Measurements from ENCODE around the gene DCAF5.
A peak's percentile ranks its signal among the peaks of the same experiment; 100 is the strongest.

DCAF5 gene

GRCh38 chr14:69135133-69135532, 17.8 kb downstream of the DCAF5 start:
- Histone ChIP-seq H3K4me1 (peaks cover 61% of the 10 kb centered on the region), H3K4me3 (no peak overlapping the region), H3K27me3 (ENCODE audit: low read depth) (no peaks in the 10 kb centered on the region), H3K9me3 (no peaks in the 10 kb centered on the region), H3K36me3 (replicated peaks) (no peaks in the 10 kb centered on the region)
- in situ Hi-C loops (cut with MboI; ENCODE audit: low sequenced_read_pairs): no loop called here
- no peak for DNase-seq (ENCODE audit: low spot score in 2 of 2)

- H3K4me1 ChIP-seq: peaks cover 68% of the 10 kb centered on the region
- no peaks in the 10 kb centered on the region for H3K27me3 ChIP-seq (ENCODE audit: low read depth)
- DNase-seq (ENCODE audit: low spot score in 2 of 2): no peak
- in situ Hi-C loops (cut with MboI; ENCODE audit: low sequenced_read_pairs): no loop called here
- no peaks in the 10 kb centered on the region for H3K36me3 ChIP-seq (replicated peaks)
- H3K9me3 ChIP-seq: no peaks in the 10 kb centered on the region
- no peak overlapping the region for H3K4me3 ChIP-seq
Measured at GRCh38 chr14:69133206-69134125, 19.5 kb downstream of the DCAF5 start.

GRCh38 chr14:69132513-69133181, 20.3 kb downstream of the DCAF5 start:
- Histone ChIP-seq H3K36me3 (replicated peaks) (no peaks in the 10 kb centered on the region), H3K9me3 (no peaks in the 10 kb centered on the region), H3K4me3 (no peak overlapping the region), H3K4me1 (peaks cover 62% of the 10 kb centered on the region), H3K27me3 (ENCODE audit: low read depth) (no peaks in the 10 kb centered on the region)
- no peak for DNase-seq (ENCODE audit: low spot score in 2 of 2)
- in situ Hi-C loops (cut with MboI; ENCODE audit: low sequenced_read_pairs): no loop called here

GRCh38 chr14:69131176-69131575, 21.7 kb downstream of the DCAF5 start:
- in situ Hi-C loops (cut with MboI; ENCODE audit: low sequenced_read_pairs): no loop called here

GRCh38 chr14:69129264-69129880, 23.5 kb downstream of the DCAF5 start:
- no peaks in the 10 kb centered on the region for H3K9me3 ChIP-seq
- peak; percentile 83 to 96 for DNase-seq (ENCODE audit: low spot score in 2 of 2)
- no peaks in the 10 kb centered on the region for H3K36me3 ChIP-seq (replicated peaks)
- in situ Hi-C loops (cut with MboI; ENCODE audit: low sequenced_read_pairs): no loop called here
- H3K4me1 ChIP-seq: peaks cover 45% of the 10 kb centered on the region
- H3K27me3 ChIP-seq (ENCODE audit: low read depth): no peaks in the 10 kb centered on the region
- H3K4me3 ChIP-seq: no peak overlapping the region

More at GRCh38 chr14:69131176-69131575, 21.7 kb downstream of the DCAF5 start:
- Histone ChIP-seq H3K4me1 (peaks cover 49% of the 10 kb centered on the region), H3K36me3 (replicated peaks) (no peaks in the 10 kb centered on the region), H3K27me3 (ENCODE audit: low read depth) (no peaks in the 10 kb centered on the region), H3K4me3 (no peak overlapping the region), H3K9me3 (no peaks in the 10 kb centered on the region)
- peak; percentile 31 to 58 for DNase-seq (ENCODE audit: low spot score in 2 of 2)

- H3K27me3 ChIP-seq (ENCODE audit: low read depth): no peaks in the 10 kb centered on the region
- peaks cover 26% of the 10 kb centered on the region for H3K36me3 ChIP-seq (replicated peaks)
- DNase-seq (ENCODE audit: low spot score in 2 of 2): no peak
- H3K4me3 ChIP-seq: no peak overlapping the region
- in situ Hi-C loops (cut with MboI; ENCODE audit: low sequenced_read_pairs): no loop called here
- H3K4me1 ChIP-seq: peaks cover 4% of the 10 kb centered on the region; the same call in 1 of the 2 replicates
- no peaks in the 10 kb centered on the region for H3K9me3 ChIP-seq
Measured at GRCh38 chr14:69118305-69118704, 34.6 kb downstream of the DCAF5 start.

GRCh38 chr14:69117020-69117767, 35.7 kb downstream of the DCAF5 start:
- DNase-seq (ENCODE audit: low spot score in 2 of 2): no peak
- Histone ChIP-seq H3K27me3 (ENCODE audit: low read depth) (no peaks in the 10 kb centered on the region), H3K4me3 (no peak overlapping the region), H3K36me3 (replicated peaks) (peaks cover 26% of the 10 kb centered on the region), H3K9me3 (no peaks in the 10 kb centered on the region), H3K4me1 (no peaks in the 10 kb centered on the region)
- in situ Hi-C loops (cut with MboI; ENCODE audit: low sequenced_read_pairs): no loop called here

GRCh38 chr14:69115407-69116185, 37.3 kb downstream of the DCAF5 start:
- Histone ChIP-seq H3K36me3 (replicated peaks) (peaks cover 26% of the 10 kb centered on the region), H3K27me3 (ENCODE audit: low read depth) (no peaks in the 10 kb centered on the region), H3K9me3 (no peaks in the 10 kb centered on the region), H3K4me3 (no peak overlapping the region), H3K4me1 (no peaks in the 10 kb centered on the region)
- in situ Hi-C loops (cut with MboI; ENCODE audit: low sequenced_read_pairs): no loop called here
- no peak for DNase-seq (ENCODE audit: low spot score in 2 of 2)

- no peak for DNase-seq (ENCODE audit: low spot score in 2 of 2)
- H3K4me1 ChIP-seq: no peaks in the 10 kb centered on the region
- in situ Hi-C loops (cut with MboI; ENCODE audit: low sequenced_read_pairs): no loop called here
- H3K36me3 ChIP-seq (replicated peaks): peaks cover 26% of the 10 kb centered on the region
- H3K27me3 ChIP-seq (ENCODE audit: low read depth): no peaks in the 10 kb centered on the region
- H3K4me3 ChIP-seq: no peak overlapping the region
- no peaks in the 10 kb centered on the region for H3K9me3 ChIP-seq
Measured at GRCh38 chr14:69114763-69115162, 38.2 kb downstream of the DCAF5 start.

- Histone ChIP-seq H3K9me3 (no peaks in the 10 kb centered on the region), H3K4me1 (peaks cover 5% of the 10 kb centered on the region), H3K27me3 (ENCODE audit: low read depth) (no peaks in the 10 kb centered on the region), H3K36me3 (replicated peaks) (no peaks in the 10 kb centered on the region), H3K4me3 (no peak overlapping the region)
- DNase-seq (ENCODE audit: low spot score in 2 of 2): no peak
- in situ Hi-C loops (cut with MboI; ENCODE audit: low sequenced_read_pairs): no loop called here
Measured at GRCh38 chr14:69108358-69108757, 44.6 kb downstream of the DCAF5 start.

GRCh38 chr14:69107407-69108003, 45.4 kb downstream of the DCAF5 start:
- Histone ChIP-seq H3K9me3 (no peaks in the 10 kb centered on the region), H3K4me3 (no peak overlapping the region), H3K36me3 (replicated peaks) (no peaks in the 10 kb centered on the region), H3K4me1 (peaks cover 5% of the 10 kb centered on the region), H3K27me3 (ENCODE audit: low read depth) (no peaks in the 10 kb centered on the region)
- in situ Hi-C loops (cut with MboI; ENCODE audit: low sequenced_read_pairs): no loop called here
- peak; percentile 74 to 81 for DNase-seq (ENCODE audit: low spot score in 2 of 2)

- Histone ChIP-seq H3K9me3 (no peaks in the 10 kb centered on the region), H3K4me3 (no peak overlapping the region), H3K36me3 (replicated peaks) (no peaks in the 10 kb centered on the region), H3K4me1 (peaks cover 7% of the 10 kb centered on the region), H3K27me3 (ENCODE audit: low read depth) (no peaks in the 10 kb centered on the region)
- DNase-seq (ENCODE audit: low spot score in 2 of 2): no peak
- in situ Hi-C loops (cut with MboI; ENCODE audit: low sequenced_read_pairs): no loop called here
Measured at GRCh38 chr14:69106451-69106850, 46.5 kb downstream of the DCAF5 start.

Measured in HAP-1 (cell line).